MCF 10A (cell line): ENCODE measurements around the gene VOPP1. TPM values are rescaled to one million over a fixed set of nuclear protein-coding genes. Genes with fewer than 3 reads are reported as not detected.

Experiments
- BruUV-seq: library from RNA; stranded (reverse); fragments of 400-500 nt; replicated peaks from 2 replicates; lab custom pipeline; 2021; lab: Mats Ljungman, UMichigan
- CTCF ChIA-PET: fragments of 300-600 bp; sonication (Branson Sonifier 250); formaldehyde crosslinking; extraction: SDS; loops from one replicate; lab custom pipeline; 2021; ENCODE audit warnings: antibody characterized with exemption, inconsistent platforms; lab: Yijun Ruan, JAX
- POLR2A ChIA-PET: fragments of 300-600, 350-650 bp; sonication (Branson Sonifier 250); formaldehyde crosslinking; extraction: SDS; loops from one replicate; lab custom pipeline; 2020; ENCODE audit warnings: antibody characterized with exemption, inconsistent platforms; lab: Yijun Ruan, JAX
- DNase-seq: peaks from one replicate; pipeline ENCODE4 v3.0.0-alpha.2; 2018; ENCODE audit not compliant: unreplicated experiment
- H3K27ac Mint-ChIP-seq: one replicate; pipeline ENCODE4 v1.8.0; 2022; ENCODE audit warnings: mild to moderate bottlenecking, low read depth, mixed read lengths; ENCODE audit not compliant: unreplicated experiment
- H3K27me3 Mint-ChIP-seq: one replicate; pipeline ENCODE4 v1.8.0; 2022; ENCODE audit warnings: mixed read lengths; ENCODE audit not compliant: insufficient read depth, unreplicated experiment
- H3K36me3 Mint-ChIP-seq: one replicate; pipeline ENCODE4 v1.8.0; 2022; ENCODE audit warnings: mild to moderate bottlenecking, moderate library complexity, mixed read lengths; ENCODE audit not compliant: insufficient read depth, unreplicated experiment
- H3K4me1 Mint-ChIP-seq: one replicate; pipeline ENCODE4 v1.8.0; 2022; ENCODE audit warnings: mixed read lengths; ENCODE audit not compliant: insufficient read depth, unreplicated experiment
- H3K4me3 Mint-ChIP-seq: one replicate; pipeline ENCODE4 v1.8.0; 2022; ENCODE audit warnings: mild to moderate bottlenecking, moderate library complexity, mixed read lengths; ENCODE audit not compliant: unreplicated experiment
- H3K9me3 Mint-ChIP-seq: one replicate; pipeline ENCODE4 v1.8.0; 2022; ENCODE audit warnings: mixed read lengths; ENCODE audit not compliant: unreplicated experiment
- intact Hi-C: fragments of 100-400 bp; cut with micrococcal nuclease; formaldehyde crosslinking; loops from 2 replicates; pipeline ENCODE4 v1.14.1; 2022
- total RNA-seq: library from RNA; stranded (reverse); gene quantifications from 2 replicates; pipeline ENCODE4 v1.2.3, GENCODE V29; 2022
- TF ChIP-seq, protein P1 (sequence below): fragments of 200-600 bp; IDR thresholded peaks from one replicate; pipeline ENCODE4 v1.8.0; 2022; ENCODE audit warnings: antibody characterized with exemption, mild to moderate bottlenecking; ENCODE audit not compliant: unreplicated experiment

The VOPP1 gene
- total RNA-seq, 1 experiment from 2014 or later = 29.2 TPM

DNA sequence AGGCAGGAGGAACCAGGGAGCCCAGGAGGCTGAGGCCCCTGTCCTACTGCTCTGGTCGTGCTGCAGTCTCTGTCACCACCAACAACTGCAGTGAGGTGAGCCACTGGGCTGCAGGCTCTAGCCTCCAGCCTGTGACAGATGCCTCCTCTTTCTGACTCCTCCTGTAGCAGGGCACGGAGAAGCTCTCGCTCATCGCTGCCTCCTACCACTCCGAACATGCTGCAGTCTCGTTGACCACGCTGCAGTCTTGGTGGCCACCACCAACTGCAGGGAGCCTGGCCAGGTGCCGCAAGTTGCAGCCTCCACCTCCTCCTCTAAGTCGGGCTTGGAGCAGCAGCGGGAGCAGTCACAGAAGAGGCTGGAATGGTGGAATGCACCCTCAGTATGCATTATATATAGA, 22.1 kb upstream of the VOPP1 start:
- DNase-seq = no peak

DNA sequence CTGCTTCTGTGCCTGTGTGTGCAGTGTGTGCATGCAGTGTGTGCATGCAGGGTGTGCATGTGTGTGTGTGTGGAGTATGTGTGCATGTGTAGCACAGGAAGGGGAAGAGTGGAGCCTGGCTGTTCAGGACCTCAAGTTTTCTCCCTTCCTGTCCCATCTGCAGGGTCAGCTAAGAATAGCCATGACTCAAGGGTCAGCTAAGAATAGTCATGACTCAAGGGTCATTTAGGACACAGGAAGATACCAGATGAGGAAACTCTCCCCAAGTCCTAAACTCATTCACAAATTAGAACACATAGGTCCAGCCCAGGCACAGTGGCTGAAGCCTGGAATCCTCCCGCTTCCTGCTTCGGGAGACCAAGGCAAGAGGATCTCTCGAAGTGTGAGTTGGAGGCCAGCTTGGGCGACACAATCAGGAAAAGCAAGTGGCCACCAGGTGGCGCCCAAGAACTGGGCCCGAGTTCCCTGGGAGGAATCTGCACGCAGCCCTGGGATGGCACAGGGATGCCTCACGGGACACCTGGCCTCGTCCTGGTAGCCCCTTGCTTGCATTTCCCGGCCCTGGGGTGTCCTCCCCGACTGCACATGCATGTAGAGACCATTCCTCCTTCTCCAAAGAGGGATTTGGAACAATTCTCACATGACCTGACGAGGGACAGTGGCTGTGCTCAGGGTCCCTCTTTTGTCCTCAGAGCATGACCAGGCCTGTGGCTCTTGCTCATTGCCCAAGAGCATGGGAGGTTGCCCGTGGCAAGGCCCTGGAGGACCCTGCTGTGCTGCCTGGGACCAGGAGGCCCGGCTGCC, 21.4 kb upstream of the VOPP1 start:
- peak; percentile 75 for DNase-seq
- intact Hi-C loops = loop anchor here (1.0 to 10.0 kb wide), 2 partner anchors 49 to 160 kb away; no protein-coding TSS in a partner anchor
- CTCF ChIA-PET = interaction anchor here (0.6 to 2.4 kb wide), 19 partner anchors 10 to 820 kb away, joined by 3 to 22 read pairs (median 3); no protein-coding TSS in a partner anchor
- Mint-ChIP-seq H3K9me3 (no peaks in the 10 kb centered on the region), H3K36me3 (peaks cover 5% of the 10 kb centered on the region), H3K4me1 (peaks cover 6% of the 10 kb centered on the region), H3K27me3 (peaks cover 10% of the 10 kb centered on the region), H3K4me3 (no peak overlapping the region), H3K27ac (no peak overlapping the region)
- BruUV-seq = no TSS peak
- TF ChIP-seq, protein P1, sequence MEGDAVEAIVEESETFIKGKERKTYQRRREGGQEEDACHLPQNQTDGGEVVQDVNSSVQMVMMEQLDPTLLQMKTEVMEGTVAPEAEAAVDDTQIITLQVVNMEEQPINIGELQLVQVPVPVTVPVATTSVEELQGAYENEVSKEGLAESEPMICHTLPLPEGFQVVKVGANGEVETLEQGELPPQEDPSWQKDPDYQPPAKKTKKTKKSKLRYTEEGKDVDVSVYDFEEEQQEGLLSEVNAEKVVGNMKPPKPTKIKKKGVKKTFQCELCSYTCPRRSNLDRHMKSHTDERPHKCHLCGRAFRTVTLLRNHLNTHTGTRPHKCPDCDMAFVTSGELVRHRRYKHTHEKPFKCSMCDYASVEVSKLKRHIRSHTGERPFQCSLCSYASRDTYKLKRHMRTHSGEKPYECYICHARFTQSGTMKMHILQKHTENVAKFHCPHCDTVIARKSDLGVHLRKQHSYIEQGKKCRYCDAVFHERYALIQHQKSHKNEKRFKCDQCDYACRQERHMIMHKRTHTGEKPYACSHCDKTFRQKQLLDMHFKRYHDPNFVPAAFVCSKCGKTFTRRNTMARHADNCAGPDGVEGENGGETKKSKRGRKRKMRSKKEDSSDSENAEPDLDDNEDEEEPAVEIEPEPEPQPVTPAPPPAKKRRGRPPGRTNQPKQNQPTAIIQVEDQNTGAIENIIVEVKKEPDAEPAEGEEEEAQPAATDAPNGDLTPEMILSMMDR = peak; percentile 85
- POLR2A ChIA-PET = interaction anchor here (0.8 kb wide), 1 partner anchor 23 kb away, joined by 3 read pairs; no protein-coding TSS in a partner anchor

More for the DNA sequence above, 22.1 kb upstream of the VOPP1 start:
- Mint-ChIP-seq H3K9me3 (no peaks in the 10 kb centered on the region), H3K27ac (no peak overlapping the region), H3K27me3 (peaks cover 5% of the 10 kb centered on the region), H3K36me3 (peaks cover 2% of the 10 kb centered on the region), H3K4me3 (no peak overlapping the region), H3K4me1 (peaks cover 6% of the 10 kb centered on the region)
- CTCF ChIA-PET = interaction anchor here (0.7 to 2.4 kb wide), 8 partner anchors 11 to 415 kb away, joined by 3 to 22 read pairs (median 3); no protein-coding TSS in a partner anchor
- intact Hi-C loops = loop anchor here (10.0 kb wide), 1 partner anchor 50 kb away; no protein-coding TSS in a partner anchor
- no TSS peak for BruUV-seq
- TF ChIP-seq, protein P1 = no peak
- POLR2A ChIA-PET = no interaction called here

DNA sequence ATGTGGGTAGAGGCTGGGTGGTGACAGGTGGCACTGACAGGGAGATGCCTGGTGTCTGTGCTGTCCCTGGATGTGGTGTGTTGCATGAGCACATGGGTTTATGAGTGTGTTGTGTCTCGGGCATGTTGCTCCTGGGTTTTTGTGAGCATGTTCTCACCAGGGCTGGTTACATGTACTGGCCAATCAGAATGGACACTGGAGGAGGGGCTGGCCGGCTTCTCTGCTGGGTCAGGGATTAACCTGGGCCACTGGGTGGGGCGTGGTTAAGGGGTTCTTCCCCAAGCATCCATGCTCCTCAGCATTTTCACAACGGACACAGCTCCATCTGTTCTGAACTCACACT, 20.8 kb upstream of the VOPP1 start:
- ChIA-PET POLR2A (interaction anchor here (0.8 kb wide), 1 partner anchor 22 kb away, joined by 3 read pairs; no protein-coding TSS in a partner anchor), CTCF (interaction anchor here (0.6 to 2.4 kb wide), 16 partner anchors 10 to 819 kb away, joined by 3 to 22 read pairs (median 4); no protein-coding TSS in a partner anchor)
- Mint-ChIP-seq H3K4me3 (no peak overlapping the region), H3K36me3 (peaks cover 5% of the 10 kb centered on the region), H3K4me1 (peaks cover 4% of the 10 kb centered on the region), H3K9me3 (no peaks in the 10 kb centered on the region), H3K27me3 (peaks cover 16% of the 10 kb centered on the region), H3K27ac (no peak overlapping the region)
- intact Hi-C loops = loop anchor here (1.0 to 10.0 kb wide), 2 partner anchors 48 to 160 kb away; no protein-coding TSS in a partner anchor
- BruUV-seq = no TSS peak
- TF ChIP-seq, protein P1 = no peak
- DNase-seq = no peak

DNA sequence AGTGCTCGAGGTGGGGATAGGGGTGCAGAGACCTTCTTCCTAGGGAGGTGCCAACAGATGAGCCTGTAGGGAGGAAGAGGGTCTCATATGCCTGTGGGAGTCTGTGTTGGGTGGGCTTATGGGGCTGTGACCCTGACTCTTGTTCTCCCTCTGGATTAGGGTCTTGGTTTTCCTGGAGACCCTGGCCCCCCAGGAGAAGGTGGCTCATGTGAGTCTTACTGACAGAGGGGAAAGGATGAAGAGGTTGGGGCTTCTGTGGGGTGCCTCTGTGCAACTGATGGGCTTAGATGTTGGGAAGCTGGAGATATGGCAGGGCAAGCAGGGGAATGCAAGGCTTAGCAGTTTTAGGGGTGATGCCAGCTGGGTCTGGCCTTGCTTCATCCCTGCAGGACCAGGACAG, 20.2 kb upstream of the VOPP1 start:
- intact Hi-C loops = loop anchor here (10.0 kb wide), 1 partner anchor 48 kb away; no protein-coding TSS in a partner anchor

More for the DNA sequence above, 20.2 kb upstream of the VOPP1 start:
- TF ChIP-seq, protein P1 = no peak
- DNase-seq = no peak
- Mint-ChIP-seq H3K27ac (no peak overlapping the region), H3K36me3 (peaks cover 5% of the 10 kb centered on the region), H3K9me3 (no peaks in the 10 kb centered on the region), H3K27me3 (peaks cover 22% of the 10 kb centered on the region), H3K4me1 (no peaks in the 10 kb centered on the region), H3K4me3 (no peak overlapping the region)
- ChIA-PET CTCF (interaction anchor here (0.6 to 2.4 kb wide), 8 partner anchors 9 to 160 kb away, joined by 3 to 22 read pairs (median 6); no protein-coding TSS in a partner anchor), POLR2A (no interaction called here)
- BruUV-seq = no TSS peak
